Liver (tissue), 9 donors: ENCODE results near the gene ALPP. TPM values are rescaled to one million over a fixed set of nuclear protein-coding genes. Genes with fewer than 3 reads are reported as not detected.

ENCODE experiments used
- DNase-seq: peaks from one replicate; pipeline ENCODE4 v3.0.0-alpha.2; 2017; ENCODE audit warnings: low spot score
- H3K27ac ChIP-seq, 2 donors: one replicate each; pipeline ENCODE4 v1.7.0; 2013; ENCODE audit warnings: inconsistent platforms in 2 of 2, low read length in 2 of 2, control low read depth in 1 of 2, low read depth in 1 of 2, mild to moderate bottlenecking in 1 of 2
- H3K27me3 ChIP-seq, 4 donors: one replicate each; pipeline versions ENCODE4 v1.6.1 to v1.7.0; 2013; ENCODE audit warnings: low read length in 3 of 4, inconsistent platforms in 1 of 4, mild to moderate bottlenecking in 1 of 4, moderate library complexity in 1 of 4; ENCODE audit not compliant: control insufficient read depth in 4 of 4, insufficient read depth in 4 of 4
- H3K36me3 ChIP-seq, 4 donors: one replicate each; pipeline versions ENCODE4 v1.6.1 to v1.7.0; 2013; ENCODE audit warnings: low read length in 3 of 4, mild to moderate bottlenecking in 3 of 4, low read depth in 1 of 4, moderate library complexity in 1 of 4; ENCODE audit not compliant: control insufficient read depth in 4 of 4, insufficient read depth in 3 of 4
- H3K4me1 ChIP-seq, 4 donors: one replicate each; pipeline versions ENCODE4 v1.6.1 to v1.7.0; 2013; ENCODE audit warnings: low read length in 3 of 4, mild to moderate bottlenecking in 3 of 4, moderate library complexity in 1 of 4; ENCODE audit not compliant: control insufficient read depth in 4 of 4, insufficient read depth in 4 of 4
- H3K4me3 ChIP-seq, 3 donors: one replicate each; pipeline versions ENCODE4 v1.6.1 to v1.7.0; 2013; ENCODE audit warnings: low read length in 3 of 3, control low read depth in 1 of 3, low read depth in 1 of 3, mild to moderate bottlenecking in 1 of 3
- H3K9ac ChIP-seq, 2 donors: one replicate each; pipeline ENCODE4 v1.7.0; 2013; ENCODE audit warnings: low read length in 2 of 2, mild to moderate bottlenecking in 2 of 2, moderate library complexity in 2 of 2, control low read depth in 1 of 2, low read depth in 1 of 2
- H3K9me3 ChIP-seq, 4 donors: one replicate each; pipeline versions ENCODE4 v1.6.1 to v1.7.0; 2013; ENCODE audit warnings: low read length in 3 of 4; ENCODE audit not compliant: control insufficient read depth in 4 of 4
- ATF3 ChIP-seq: IDR thresholded peaks from 2 replicates; pipeline ENCODE4 v1.6.1; 2016; ENCODE audit warnings: antibody characterized with exemption
- CTCF ChIP-seq: fragments of 150-350 bp; IDR thresholded peaks from 2 replicates; pipeline ENCODE4 v1.5.1; 2017; ENCODE audit warnings: improper control_type of control experiment, low read depth, low read length; ENCODE audit not compliant: missing input control
- EGR1 ChIP-seq, 2 donors: IDR thresholded peaks; 2 replicates each; pipeline ENCODE4 v1.6.1; 2016 to 2018; ENCODE audit warnings: antibody characterized with exemption in 2 of 2, low read depth in 2 of 2
- FOXA1 ChIP-seq: IDR thresholded peaks from 2 replicates; pipeline ENCODE4 v1.6.1; 2016; ENCODE audit warnings: antibody characterized with exemption
- FOXA2 ChIP-seq: IDR thresholded peaks from 2 replicates; pipeline ENCODE4 v1.6.1; 2016; ENCODE audit warnings: antibody characterized with exemption
- GABPA ChIP-seq, 2 donors: IDR thresholded peaks in 1 of 2; conservative IDR thresholded peaks in 1 of 2; 2 replicates each; pipeline ENCODE4 v1.6.1; 2016; ENCODE audit warnings: antibody characterized with exemption in 2 of 2, mild to moderate bottlenecking in 1 of 2, moderate library complexity in 1 of 2
- HNF4A ChIP-seq, 2 donors: conservative IDR thresholded peaks; 2 replicates each; pipeline ENCODE4 v1.6.1; 2016; ENCODE audit warnings: antibody characterized with exemption in 2 of 2, mild to moderate bottlenecking in 2 of 2
- HNF4G ChIP-seq: IDR thresholded peaks from 2 replicates; pipeline ENCODE4 v1.6.1; 2016; ENCODE audit warnings: antibody characterized with exemption
- JUND ChIP-seq, 2 donors: IDR thresholded peaks; 2 replicates each; pipeline ENCODE4 v1.6.1; 2016; ENCODE audit warnings: antibody characterized with exemption in 2 of 2
- MAX ChIP-seq: IDR thresholded peaks from 2 replicates; pipeline ENCODE4 v1.6.1; 2016; ENCODE audit warnings: antibody characterized with exemption
- NR2F2 ChIP-seq: IDR thresholded peaks from 2 replicates; pipeline ENCODE4 v1.6.1; 2016; ENCODE audit warnings: antibody characterized with exemption
- REST ChIP-seq: IDR thresholded peaks from 2 replicates; pipeline ENCODE4 v1.6.1; 2016; ENCODE audit warnings: antibody characterized with exemption, mild to moderate bottlenecking
- SP1 ChIP-seq: IDR thresholded peaks from 2 replicates; pipeline ENCODE4 v1.6.1; 2018; ENCODE audit warnings: antibody characterized with exemption, mild to moderate bottlenecking
- TAF1 ChIP-seq: conservative IDR thresholded peaks from 2 replicates; pipeline ENCODE4 v1.6.1; 2016; ENCODE audit warnings: antibody characterized with exemption, mild to moderate bottlenecking
- YY1 ChIP-seq: IDR thresholded peaks from 2 replicates; pipeline ENCODE4 v1.6.1; 2016; ENCODE audit warnings: antibody characterized with exemption, mild to moderate bottlenecking
- WGBS: extraction: QIAGEN DNeasy Blood & Tissue Kit; methylation state at CpG from one replicate; pipeline ENCODE4 v1.1.7; 2013; 5-methylcytosine and 5-hydroxymethylcytosine counted together
- polyA plus RNA-seq, 2 donors: library from polyadenylated mRNA; stranded (reverse) in 1 of 2; unstranded in 1 of 2; fragments of 200-250 nt in 1 of 2; fragments of >200 nt in 1 of 2; fragmentation: Nextera tagmentation in 1 of 2; extraction: Ambion mirVana in 1 of 2; gene quantifications; one replicate each; pipeline versions ENCODE4 v1.2.1 to v1.2.3, GENCODE V29; 2013 to 2015
- total RNA-seq, 2 donors: library from RNA; depleted of rRNA; stranded (reverse); fragments of >200 nt; gene quantifications; one replicate each; pipeline ENCODE4 v1.2.3, GENCODE V29; 2014
- TF ChIP-seq, protein P1 (sequence below): IDR thresholded peaks from 2 replicates; pipeline ENCODE4 v1.6.1; 2016; ENCODE audit warnings: antibody characterized with exemption
- donor health status: healthy.
- donor health status: healthy.
- donor health status: healthy.
- donor health status: healthy.
- donor health status: healthy.

Gene ALPP
- total and polyA plus RNA-seq, 4 donors = not detected

GRCh38 chr2:232341061-232341738 is 37.4 kb upstream of the ALPP start:
- Histone ChIP-seq H3K4me1 (no peaks in the 10 kb centered on the region), H3K9ac (no peak overlapping the region), H3K27ac (no peak overlapping the region), H3K9me3 (no peaks in the 10 kb centered on the region), H3K27me3 (no peaks in the 10 kb centered on the region), H3K4me3 (no peak overlapping the region), H3K36me3 (peaks cover 0 to 2% (median 0%) of the 10 kb centered on the region in 4 donors)
- 88% methylated on average over 17 of the region's 17 CpGs for WGBS
- TF ChIP-seq JUND (IDR thresholded peaks at IDR 0.05) = no peak
- no peak for TF ChIP-seq EGR1 (IDR thresholded peaks at IDR 0.05; ENCODE audit: low read depth in 2 of 2)
- TF ChIP-seq MAX = no peak
- TF ChIP-seq HNF4A (conservative IDR thresholded peaks at IDR 0.05) = no peak
- TF ChIP-seq, protein P1, sequence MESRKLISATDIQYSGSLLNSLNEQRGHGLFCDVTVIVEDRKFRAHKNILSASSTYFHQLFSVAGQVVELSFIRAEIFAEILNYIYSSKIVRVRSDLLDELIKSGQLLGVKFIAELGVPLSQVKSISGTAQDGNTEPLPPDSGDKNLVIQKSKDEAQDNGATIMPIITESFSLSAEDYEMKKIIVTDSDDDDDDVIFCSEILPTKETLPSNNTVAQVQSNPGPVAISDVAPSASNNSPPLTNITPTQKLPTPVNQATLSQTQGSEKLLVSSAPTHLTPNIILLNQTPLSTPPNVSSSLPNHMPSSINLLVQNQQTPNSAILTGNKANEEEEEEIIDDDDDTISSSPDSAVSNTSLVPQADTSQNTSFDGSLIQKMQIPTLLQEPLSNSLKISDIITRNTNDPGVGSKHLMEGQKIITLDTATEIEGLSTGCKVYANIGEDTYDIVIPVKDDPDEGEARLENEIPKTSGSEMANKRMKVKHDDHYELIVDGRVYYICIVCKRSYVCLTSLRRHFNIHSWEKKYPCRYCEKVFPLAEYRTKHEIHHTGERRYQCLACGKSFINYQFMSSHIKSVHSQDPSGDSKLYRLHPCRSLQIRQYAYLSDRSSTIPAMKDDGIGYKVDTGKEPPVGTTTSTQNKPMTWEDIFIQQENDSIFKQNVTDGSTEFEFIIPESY = no peak
- TF ChIP-seq YY1 = no peak
- DNase-seq = no peak

DNA sequence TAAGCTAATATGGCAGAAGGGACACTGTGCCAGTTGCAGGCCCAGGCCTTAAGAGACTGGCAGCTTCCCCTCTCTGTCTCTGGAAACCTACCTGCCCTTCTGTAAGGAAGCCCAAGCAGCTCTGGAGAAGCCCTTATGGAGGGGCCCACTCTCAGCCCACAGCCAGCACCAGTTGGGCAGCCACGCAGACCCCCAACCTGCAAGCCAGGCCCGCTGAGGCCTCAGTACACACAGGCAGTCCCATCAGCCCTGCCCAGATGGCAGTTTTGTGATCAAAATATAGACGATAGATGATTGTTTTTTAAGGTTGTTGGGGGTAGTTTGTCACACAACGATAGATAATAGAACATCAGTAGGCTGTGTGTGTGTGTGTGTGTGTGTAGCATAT is 36.8 kb upstream of the ALPP start:
- no peak for TF ChIP-seq FOXA2
- TF ChIP-seq JUND (IDR thresholded peaks at IDR 0.05) = no peak
- no peak for TF ChIP-seq ATF3
- no peak for TF ChIP-seq CTCF
- no peak for TF ChIP-seq TAF1
- TF ChIP-seq NR2F2 = no peak
- no peak for TF ChIP-seq FOXA1
- no peak for TF ChIP-seq MAX
- no peak for TF ChIP-seq SP1
- TF ChIP-seq, protein P1 = no peak
- no peak for TF ChIP-seq HNF4G
- no peak for TF ChIP-seq EGR1 (IDR thresholded peaks at IDR 0.05; ENCODE audit: low read depth in 2 of 2)
- no peak for TF ChIP-seq GABPA (IDR thresholded peaks at IDR 0.05 in 1 of 2, conservative IDR thresholded peaks at IDR 0.05 in 1 of 2)
- no peak for TF ChIP-seq HNF4A (conservative IDR thresholded peaks at IDR 0.05)
- no peak for TF ChIP-seq REST
- no peak for DNase-seq
- Histone ChIP-seq H3K4me3 (no peak overlapping the region), H3K9ac (no peak overlapping the region), H3K9me3 (no peaks in the 10 kb centered on the region), H3K4me1 (no peaks in the 10 kb centered on the region), H3K27ac (no peak overlapping the region), H3K36me3 (peaks cover 0 to 2% (median 0%) of the 10 kb centered on the region in 4 donors), H3K27me3 (no peaks in the 10 kb centered on the region)
- 94% methylated on average over 4 of the region's 4 CpGs for WGBS
